Caki2 (cell line): ENCODE data around the gene USP5. TPM values are rescaled to one million over a fixed set of nuclear protein-coding genes. Genes with fewer than 3 reads are reported as not detected.

Source experiments
- total RNA-seq: library from RNA; depleted of rRNA; stranded (reverse); fragments of >200 nt; shearing (Covaris generic); gene quantifications from 2 replicates; pipeline ENCODE4 v1.2.3, GENCODE V29; 2014; ENCODE audit warnings: low replicate concordance; rRNA removed

Gene USP5
- total RNA-seq, 1 experiment from 2014 or later = 174 TPM

Other genes starting within 250 kb of the USP5 start
- gene CHD4, start 244.8 kb upstream of the USP5 start, total RNA-seq = 122 and 157 TPM in 2 replicates
- not detected in 2 replicates for gene LPAR5, start 216.2 kb upstream of the USP5 start, total RNA-seq
- gene ACRBP, start 204.7 kb upstream of the USP5 start, total RNA-seq = 1.9 TPM in 1 of 2 replicates, not detected in the other
- gene ING4, start 189.0 kb upstream of the USP5 start, total RNA-seq = 23.2 and 35.3 TPM in 2 replicates
- 23.8 and 26.5 TPM in 2 replicates for gene ZNF384, start 162.8 kb upstream of the USP5 start, total RNA-seq
- gene PIANP, start 151.3 kb upstream of the USP5 start, total RNA-seq = not detected in 2 replicates
- 135 and 145 TPM in 2 replicates for gene COPS7A, start 128.1 kb upstream of the USP5 start, total RNA-seq
- gene MLF2, start 99.0 kb upstream of the USP5 start, total RNA-seq = 274 and 316 TPM in 2 replicates
- gene PTMS, start 85.8 kb upstream of the USP5 start, total RNA-seq = 286 and 317 TPM in 2 replicates
- not detected in 2 replicates for gene LAG3, start 79.6 kb upstream of the USP5 start, total RNA-seq
- gene CD4, start 62.6 kb upstream of the USP5 start, total RNA-seq = not detected in 2 replicates
- gene GPR162, start 30.3 kb upstream of the USP5 start, total RNA-seq = 10.0 and 15.9 TPM in 2 replicates
- 70.9 and 93.3 TPM in 2 replicates for gene P3H3, start 23.7 kb upstream of the USP5 start, total RNA-seq
- gene GNB3, start 11.2 kb upstream of the USP5 start, total RNA-seq = 0.14 and 0.46 TPM in 2 replicates
- gene CDCA3, start 864 bp upstream of the USP5 start, total RNA-seq = 136 and 216 TPM in 2 replicates
- 3,126 and 3,575 TPM in 2 replicates for gene TPI1, start 15.4 kb downstream of the USP5 start, total RNA-seq
- gene SPSB2, start 21.2 kb downstream of the USP5 start, total RNA-seq = 63.0 and 79.5 TPM in 2 replicates
- 25.4 and 37.8 TPM in 2 replicates for gene LRRC23, start 52.7 kb downstream of the USP5 start, total RNA-seq
- 91.9 and 127 TPM in 2 replicates for gene ENO2, start 62.4 kb downstream of the USP5 start, total RNA-seq
- 0.84 and 2.8 TPM in 2 replicates for gene ATN1, start 75.8 kb downstream of the USP5 start, total RNA-seq
- gene RNU7-1, start 91.7 kb downstream of the USP5 start, total RNA-seq = not detected in 2 replicates
- 105 and 107 TPM in 2 replicates for gene C12orf57, start 91.9 kb downstream of the USP5 start, total RNA-seq
- 28.3 and 30.2 TPM in 2 replicates for gene PTPN6, start 99.2 kb downstream of the USP5 start, total RNA-seq
- 458 and 488 TPM in 2 replicates for gene PHB2, start 118.5 kb downstream of the USP5 start, total RNA-seq
- gene EMG1, start 118.8 kb downstream of the USP5 start, total RNA-seq = 43.4 and 93.6 TPM in 2 replicates
- gene LPCAT3, start 166.3 kb downstream of the USP5 start, total RNA-seq = 19.5 and 26.3 TPM in 2 replicates
- 9.5 and 11.0 TPM in 2 replicates for gene C1S, start 208.6 kb downstream of the USP5 start, total RNA-seq
- gene C1R, start 240.3 kb downstream of the USP5 start, total RNA-seq = 9.8 and 19.0 TPM in 2 replicates